ENCODE measurements around the gene SMIM36.
"Not testable (repeated sequence)": the region's sequence is repeated elsewhere in the genome, so short reads cannot be mapped to it uniquely, and the experiment has no call there.

The SMIM36 gene

DNA sequence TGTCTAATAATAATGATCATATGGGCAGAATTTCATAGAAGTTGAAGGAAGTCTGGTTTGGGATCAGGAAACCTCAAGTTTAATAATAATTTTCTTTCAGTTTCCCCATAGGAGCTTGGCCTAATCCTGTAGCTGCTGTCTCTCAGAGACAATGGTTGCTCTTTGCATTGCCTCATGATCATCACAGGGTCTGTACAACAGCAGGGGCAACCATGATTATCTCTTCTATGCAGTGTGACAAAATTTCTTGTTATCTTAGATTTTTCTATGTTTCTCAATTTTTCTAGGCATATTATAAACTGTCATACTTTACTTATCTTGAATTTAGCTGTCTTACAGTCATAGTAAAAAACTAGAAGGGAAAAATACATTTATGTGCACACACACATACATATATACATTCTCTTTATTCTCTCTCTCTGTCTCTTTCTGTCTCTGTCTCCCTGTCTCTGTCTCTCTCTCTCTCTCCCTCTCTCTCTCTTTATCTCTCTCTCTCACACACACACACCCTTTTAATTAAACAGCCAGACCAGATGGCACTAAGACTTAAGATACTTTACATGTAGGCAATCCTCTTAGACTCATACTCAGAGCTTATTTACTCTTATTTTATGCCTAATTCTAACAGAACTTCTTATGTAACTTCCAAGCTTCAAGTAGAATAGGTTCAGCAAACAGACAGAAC, 30.5 kb downstream of the SMIM36 start:
- Histone ChIP-seq H3K4me3 (ENCODE audit: low read depth, low read length) (no peak overlapping the region), H3K27me3 (no peaks in the 10 kb centered on the region), H3K36me3 (no peaks in the 10 kb centered on the region), H3K9me3 (no peaks in the 10 kb centered on the region), H3K4me1 (peaks cover 3% of the 10 kb centered on the region; the same call in 1 of the 2 replicates)
- TF ChIP-seq, protein P1, sequence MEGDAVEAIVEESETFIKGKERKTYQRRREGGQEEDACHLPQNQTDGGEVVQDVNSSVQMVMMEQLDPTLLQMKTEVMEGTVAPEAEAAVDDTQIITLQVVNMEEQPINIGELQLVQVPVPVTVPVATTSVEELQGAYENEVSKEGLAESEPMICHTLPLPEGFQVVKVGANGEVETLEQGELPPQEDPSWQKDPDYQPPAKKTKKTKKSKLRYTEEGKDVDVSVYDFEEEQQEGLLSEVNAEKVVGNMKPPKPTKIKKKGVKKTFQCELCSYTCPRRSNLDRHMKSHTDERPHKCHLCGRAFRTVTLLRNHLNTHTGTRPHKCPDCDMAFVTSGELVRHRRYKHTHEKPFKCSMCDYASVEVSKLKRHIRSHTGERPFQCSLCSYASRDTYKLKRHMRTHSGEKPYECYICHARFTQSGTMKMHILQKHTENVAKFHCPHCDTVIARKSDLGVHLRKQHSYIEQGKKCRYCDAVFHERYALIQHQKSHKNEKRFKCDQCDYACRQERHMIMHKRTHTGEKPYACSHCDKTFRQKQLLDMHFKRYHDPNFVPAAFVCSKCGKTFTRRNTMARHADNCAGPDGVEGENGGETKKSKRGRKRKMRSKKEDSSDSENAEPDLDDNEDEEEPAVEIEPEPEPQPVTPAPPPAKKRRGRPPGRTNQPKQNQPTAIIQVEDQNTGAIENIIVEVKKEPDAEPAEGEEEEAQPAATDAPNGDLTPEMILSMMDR (IDR thresholded peaks at IDR 0.05; ENCODE audit: low read depth, low read length) = no peak
- no peak for DNase-seq

DNA sequence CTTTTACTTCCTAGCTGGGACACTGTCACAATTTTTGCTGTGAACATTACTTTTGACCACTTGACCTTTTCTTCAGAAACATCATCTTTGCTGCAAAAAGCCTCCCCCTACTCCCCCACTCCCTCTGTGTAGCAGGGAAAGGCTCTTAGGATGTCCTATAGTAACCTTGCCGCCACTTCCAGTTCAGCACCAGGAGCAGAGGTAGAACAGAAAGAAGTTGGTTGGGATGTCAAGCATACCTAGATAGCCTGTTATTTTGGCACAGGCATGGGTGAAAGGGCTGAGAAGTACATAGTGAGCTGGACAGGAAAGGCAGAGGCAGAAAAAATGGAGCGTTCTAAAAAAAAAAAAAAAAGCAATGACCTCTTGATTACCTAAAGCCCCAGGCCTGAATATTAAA, 31.3 kb downstream of the SMIM36 start:
- Histone ChIP-seq H3K9me3 (no peaks in the 10 kb centered on the region), H3K36me3 (no peaks in the 10 kb centered on the region), H3K27me3 (no peaks in the 10 kb centered on the region), H3K4me3 (ENCODE audit: low read depth, low read length) (no peak overlapping the region), H3K4me1 (peaks cover 3% of the 10 kb centered on the region; the same call in 1 of the 2 replicates)
- no peak for DNase-seq
- TF ChIP-seq, protein P1 (IDR thresholded peaks at IDR 0.05; ENCODE audit: low read depth, low read length) = no peak

DNA sequence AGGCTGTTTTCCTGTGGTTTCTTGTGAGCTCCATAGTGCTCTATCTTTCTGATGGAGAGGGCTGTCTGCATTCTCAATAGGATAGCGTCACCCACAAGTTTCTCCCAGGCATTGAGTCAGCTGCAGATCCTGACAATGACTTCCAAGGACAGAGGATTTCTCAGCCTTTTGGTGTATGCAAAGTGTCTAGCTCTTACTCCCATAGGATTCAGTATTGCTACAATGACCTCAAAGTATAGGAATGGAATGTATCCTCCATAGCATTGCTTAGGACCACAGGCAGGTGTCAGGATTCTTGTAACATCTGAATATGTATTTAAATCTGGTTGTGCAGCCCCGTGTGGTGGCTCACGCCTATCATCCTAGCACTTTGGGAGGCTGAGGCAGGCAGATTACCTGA, 32.3 kb downstream of the SMIM36 start:
- H3K4me1 ChIP-seq = peaks cover 3% of the 10 kb centered on the region; the same call in 1 of the 2 replicates
- no peak for DNase-seq
- H3K27me3 ChIP-seq = no peaks in the 10 kb centered on the region

DNA sequence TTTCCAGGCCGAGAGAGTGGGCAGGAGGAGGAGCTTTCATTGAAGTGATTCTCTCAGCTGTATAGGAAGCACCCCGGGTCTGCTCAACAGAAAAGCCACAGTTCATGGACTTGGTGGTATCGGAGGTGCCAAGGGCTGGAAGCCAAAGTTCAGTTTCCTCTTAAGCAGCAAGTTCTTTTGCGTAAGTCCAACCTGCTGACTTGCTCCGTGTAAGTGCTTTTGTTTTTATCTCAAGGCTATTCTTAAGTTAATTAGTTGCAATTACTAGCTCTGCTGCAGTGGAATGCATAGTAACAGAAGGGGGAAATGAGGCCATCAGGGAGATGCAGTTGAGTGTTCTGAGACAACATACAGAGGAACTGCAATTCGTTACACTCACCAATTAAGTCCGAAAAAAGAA, 44.6 kb downstream of the SMIM36 start:
- H3K36me3 ChIP-seq = no peaks in the 10 kb centered on the region
- no peak for DNase-seq
- H3K9me3 ChIP-seq = no peaks in the 10 kb centered on the region
- H3K4me3 ChIP-seq (ENCODE audit: low read depth, low read length) = no peak overlapping the region
- TF ChIP-seq, protein P1 (IDR thresholded peaks at IDR 0.05; ENCODE audit: low read depth, low read length) = no peak
- peaks cover 6% of the 10 kb centered on the region; the same call in 1 of the 2 replicates for H3K4me1 ChIP-seq
- no peaks in the 10 kb centered on the region for H3K27me3 ChIP-seq

More for the DNA sequence above, 32.3 kb downstream of the SMIM36 start:
- TF ChIP-seq, protein P1 (IDR thresholded peaks at IDR 0.05; ENCODE audit: low read depth, low read length) = no peak
- H3K4me3 ChIP-seq (ENCODE audit: low read depth, low read length) = no peak overlapping the region
- no peaks in the 10 kb centered on the region for H3K36me3 ChIP-seq
- no peaks in the 10 kb centered on the region for H3K9me3 ChIP-seq

DNA sequence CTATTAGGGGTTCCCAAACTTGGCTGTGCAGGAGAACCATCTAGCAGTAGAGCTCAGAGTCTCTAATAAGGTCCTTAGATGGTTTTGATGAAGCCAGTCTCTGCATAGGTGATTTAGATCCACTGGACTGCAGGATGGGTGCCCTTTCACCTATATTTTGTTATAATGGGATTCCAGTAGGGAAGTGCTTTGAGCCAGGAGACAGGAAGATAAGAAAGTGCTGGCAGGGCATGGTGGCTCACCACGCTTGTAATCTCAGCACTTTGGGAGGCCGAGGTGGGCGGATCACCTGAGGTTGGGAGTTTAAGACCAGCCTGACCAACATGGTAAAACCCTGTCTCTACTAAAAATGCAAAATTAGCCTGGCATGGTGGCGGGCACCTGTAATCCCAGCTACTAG, 45.5 kb downstream of the SMIM36 start:
- not testable (repeated sequence) for H3K9me3 ChIP-seq; H3K4me1 ChIP-seq; H3K36me3 ChIP-seq; DNase-seq; H3K4me3 ChIP-seq (ENCODE audit: low read depth, low read length); H3K27me3 ChIP-seq

DNA sequence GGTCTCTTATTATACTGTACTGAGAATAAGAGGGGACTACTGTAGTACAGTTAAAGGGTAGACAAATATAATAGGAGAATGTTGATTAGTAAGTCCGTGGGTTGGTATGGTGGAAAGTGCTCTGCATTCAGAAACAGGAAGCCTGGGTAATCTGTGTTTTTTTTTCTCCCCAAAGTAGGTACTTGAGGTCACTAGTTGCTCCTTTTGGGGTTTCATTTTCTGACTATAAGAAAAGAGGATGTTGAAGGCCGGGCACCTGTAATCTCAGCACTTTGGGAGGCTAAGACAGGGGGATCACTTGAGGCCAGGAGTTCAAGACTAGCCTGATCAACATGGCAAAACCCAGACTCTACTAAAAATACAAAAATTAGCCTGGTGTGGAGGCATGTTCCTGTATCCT, 47.7 kb downstream of the SMIM36 start:
- no peaks in the 10 kb centered on the region for H3K27me3 ChIP-seq
- no peaks in the 10 kb centered on the region for H3K9me3 ChIP-seq
- H3K4me1 ChIP-seq = peaks cover 6% of the 10 kb centered on the region; the same call in 1 of the 2 replicates
- TF ChIP-seq, protein P1 (IDR thresholded peaks at IDR 0.05; ENCODE audit: low read depth, low read length) = no peak
- no peaks in the 10 kb centered on the region for H3K36me3 ChIP-seq
- H3K4me3 ChIP-seq (ENCODE audit: low read depth, low read length) = no peak overlapping the region
- DNase-seq = no peak

All from BE2C (cell line).